Epidermal melanocyte (primary cell): ENCODE data around the gene ZP4.

Experiments used
- DNase-seq: peaks from one replicate; pipeline ENCODE4 v3.0.0; 2011; ENCODE audit warnings: low spot score; ENCODE audit not compliant: insufficient read length

ZP4 gene, protein sequence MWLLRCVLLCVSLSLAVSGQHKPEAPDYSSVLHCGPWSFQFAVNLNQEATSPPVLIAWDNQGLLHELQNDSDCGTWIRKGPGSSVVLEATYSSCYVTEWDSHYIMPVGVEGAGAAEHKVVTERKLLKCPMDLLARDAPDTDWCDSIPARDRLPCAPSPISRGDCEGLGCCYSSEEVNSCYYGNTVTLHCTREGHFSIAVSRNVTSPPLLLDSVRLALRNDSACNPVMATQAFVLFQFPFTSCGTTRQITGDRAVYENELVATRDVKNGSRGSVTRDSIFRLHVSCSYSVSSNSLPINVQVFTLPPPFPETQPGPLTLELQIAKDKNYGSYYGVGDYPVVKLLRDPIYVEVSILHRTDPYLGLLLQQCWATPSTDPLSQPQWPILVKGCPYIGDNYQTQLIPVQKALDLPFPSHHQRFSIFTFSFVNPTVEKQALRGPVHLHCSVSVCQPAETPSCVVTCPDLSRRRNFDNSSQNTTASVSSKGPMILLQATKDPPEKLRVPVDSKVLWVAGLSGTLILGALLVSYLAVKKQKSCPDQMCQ

DNA sequence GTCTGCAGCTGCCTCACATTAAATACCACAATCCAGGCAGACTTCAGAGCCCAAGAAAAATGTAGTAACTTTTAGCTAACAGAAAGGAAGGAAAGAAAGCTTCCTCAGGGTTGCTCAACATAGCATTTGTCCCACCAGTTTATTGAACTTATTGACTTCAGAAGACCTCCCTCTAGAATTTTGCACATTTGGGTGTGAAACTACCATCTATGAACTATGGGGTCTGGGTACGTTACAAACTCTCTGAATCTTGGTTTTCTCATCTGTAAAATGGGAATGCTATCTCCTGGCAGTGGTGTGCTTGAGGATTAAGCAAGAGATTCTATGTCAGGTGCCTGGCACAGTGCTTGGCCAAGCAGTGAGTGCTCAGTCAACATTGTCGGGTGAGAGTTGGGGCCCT is at the start of gene ZP4:
Gene ZP4 (minus strand): TSS at position 101 of the 400 bp plus-strand sequence. CDS start 287 bp downstream, outside the sequence.
- DNase-seq: no peak

DNA sequence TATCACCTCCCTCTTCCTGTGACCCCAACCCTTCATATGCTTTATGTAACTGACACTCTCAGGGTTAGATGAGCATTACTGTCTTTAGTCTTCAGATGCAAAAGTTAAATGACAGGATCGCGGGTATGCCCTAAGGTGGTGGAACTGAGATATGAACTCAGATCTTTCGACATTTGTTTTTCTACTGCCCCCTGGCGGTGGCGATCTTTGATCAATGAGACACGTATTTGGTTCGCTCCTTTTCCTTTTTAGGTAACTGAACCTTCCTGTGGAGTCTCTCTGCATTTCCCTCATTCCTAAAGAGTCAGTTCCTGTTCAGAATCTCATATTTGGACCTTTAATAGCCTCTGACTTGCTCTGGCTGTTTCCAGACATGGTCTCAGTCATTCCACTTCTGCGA is 47.8 kb upstream of the ZP4 start:
- no peak for DNase-seq

DNA sequence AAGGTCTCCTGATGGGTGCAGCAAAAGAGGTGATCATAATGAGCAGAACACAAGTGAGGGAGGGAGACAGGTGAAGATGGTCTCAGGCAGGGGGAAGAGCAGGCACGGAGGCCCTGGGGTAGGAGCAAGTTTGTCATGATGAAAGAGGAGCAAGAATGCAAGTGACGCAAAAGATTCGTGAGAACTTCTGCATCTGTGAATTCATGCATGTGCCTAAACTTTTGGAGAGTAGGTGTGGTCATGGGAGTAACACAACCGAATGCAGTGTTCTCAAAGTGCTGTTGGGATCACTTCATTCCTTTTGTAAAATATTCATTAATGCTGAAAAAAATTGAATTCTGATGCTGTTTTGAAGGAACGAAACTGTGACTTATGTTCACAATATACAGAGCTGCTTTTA is 47.3 kb upstream of the ZP4 start:
- DNase-seq: no peak

GRCh38 chr1:237932816-237933215 is 42.1 kb upstream of the ZP4 start:
- no peak for DNase-seq

- DNase-seq: no peak
These were observed 40.9 kb upstream of the ZP4 start for GRCh38 chr1:237931581-237931980.

DNA sequence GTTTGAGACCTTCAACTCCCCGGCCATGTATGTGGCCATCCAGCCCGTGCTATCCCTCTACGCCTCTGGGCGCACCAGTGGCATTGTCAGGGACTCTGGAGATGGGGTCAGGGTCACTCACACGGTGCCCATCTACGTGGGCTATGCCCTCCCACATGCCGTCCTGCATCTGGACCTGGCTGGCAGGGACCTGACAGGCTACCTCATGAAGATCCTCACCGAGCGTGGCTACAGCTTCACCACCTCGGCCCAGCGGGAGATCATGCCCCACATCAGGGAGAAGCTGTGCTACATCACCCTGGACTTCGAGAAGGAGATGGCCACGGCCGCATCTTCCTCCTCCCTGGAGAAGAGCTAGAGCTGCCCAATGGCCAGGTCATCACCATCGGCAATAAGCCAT is 36.5 kb upstream of the ZP4 start:
- DNase-seq: no peak

DNA sequence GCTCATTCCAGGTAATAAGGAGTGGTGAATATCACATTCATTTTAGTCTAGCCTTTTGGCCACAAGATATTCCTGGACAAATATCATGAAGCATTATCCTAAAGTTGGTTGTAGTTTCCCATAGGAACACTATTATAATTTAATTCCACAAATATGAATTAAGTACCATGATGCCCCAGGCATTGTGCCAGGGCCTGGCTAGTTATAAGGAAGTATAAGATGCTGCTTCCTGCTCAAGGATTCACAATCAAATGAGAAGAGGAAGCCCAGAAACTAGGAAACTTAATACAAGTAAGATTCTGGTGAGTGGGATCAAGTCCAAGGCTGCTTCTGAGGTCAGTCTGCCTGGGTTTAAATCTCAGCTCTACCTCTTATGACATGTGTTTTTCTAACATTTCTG is 30.6 kb upstream of the ZP4 start:
- DNase-seq: no peak

DNA sequence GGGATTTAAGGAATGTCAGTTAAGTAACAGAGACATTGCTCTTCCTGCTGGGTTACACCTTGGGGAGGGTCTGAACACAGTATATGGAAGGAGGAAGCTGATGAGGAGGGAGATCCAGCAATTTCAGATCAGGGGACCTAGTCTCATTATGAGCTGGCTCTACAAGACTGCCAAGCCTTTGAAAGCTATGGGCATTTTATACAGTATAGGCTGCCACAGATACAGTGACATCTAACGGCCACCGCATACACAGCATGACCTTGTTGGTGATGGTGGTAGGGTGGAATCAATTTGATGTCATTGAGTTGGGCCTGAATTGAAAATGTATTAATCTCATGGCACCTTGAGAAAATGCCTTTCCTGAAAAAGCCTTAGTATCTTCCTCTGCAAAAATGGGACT is 22.6 kb upstream of the ZP4 start:
- no peak for DNase-seq

GRCh38 chr1:237911911-237912310 is 21.2 kb upstream of the ZP4 start:
- no peak for DNase-seq

- DNase-seq: no peak
These were observed 20.1 kb upstream of the ZP4 start for GRCh38 chr1:237910834-237911233.

GRCh38 chr1:237903961-237904360 is 13.2 kb upstream of the ZP4 start:
- DNase-seq: no peak

- DNase-seq: no peak
These were observed 12.4 kb upstream of the ZP4 start for GRCh38 chr1:237902960-237903743.

GRCh38 chr1:237901299-237901934 is 10.7 kb upstream of the ZP4 start:
- DNase-seq: no peak

- no peak for DNase-seq
These were observed 4.9 kb upstream of the ZP4 start for GRCh38 chr1:237895630-237896029.

DNA sequence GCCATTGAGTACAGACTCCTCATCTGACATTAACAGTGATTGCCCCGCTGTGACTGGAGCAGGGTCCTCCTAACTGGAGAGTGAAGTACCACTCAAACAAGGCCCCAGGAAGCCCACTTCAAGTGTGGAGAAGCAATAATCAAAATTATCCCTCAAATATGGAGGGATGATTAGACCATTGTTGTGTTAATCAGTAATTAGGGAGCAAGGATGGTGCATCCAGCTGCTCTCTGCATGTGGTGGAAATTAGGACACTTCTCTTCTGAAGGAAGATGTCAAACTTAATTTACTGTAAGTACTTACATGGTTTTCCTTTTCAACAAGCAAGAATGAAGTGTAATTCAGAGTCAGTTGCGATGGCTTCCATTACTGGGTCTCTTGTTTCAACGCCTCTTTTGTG is 3.4 kb upstream of the ZP4 start:
- no peak for DNase-seq

GRCh38 chr1:237891979-237892378 is 1.3 kb upstream of the ZP4 start:
- no peak for DNase-seq

DNA sequence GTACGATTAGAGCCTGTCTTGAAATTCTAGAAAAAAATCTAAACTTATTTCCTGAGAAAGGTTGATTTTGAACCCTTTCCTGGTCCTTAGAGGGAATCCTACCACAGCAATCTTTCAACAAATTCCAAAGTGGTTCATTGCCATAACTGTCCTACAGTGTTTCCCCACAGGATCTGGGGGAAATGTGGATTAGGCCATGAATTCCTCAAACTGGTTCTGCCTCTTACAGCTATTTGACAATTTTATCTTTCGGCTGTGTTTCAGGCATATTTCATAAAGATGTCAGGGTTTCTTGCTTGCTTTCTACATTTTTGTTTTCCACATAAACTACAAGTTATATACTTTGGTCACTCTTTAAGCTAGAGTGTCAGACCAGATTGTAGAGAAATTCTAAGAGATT is 544 bp upstream of the ZP4 start:
- no peak for DNase-seq

DNA sequence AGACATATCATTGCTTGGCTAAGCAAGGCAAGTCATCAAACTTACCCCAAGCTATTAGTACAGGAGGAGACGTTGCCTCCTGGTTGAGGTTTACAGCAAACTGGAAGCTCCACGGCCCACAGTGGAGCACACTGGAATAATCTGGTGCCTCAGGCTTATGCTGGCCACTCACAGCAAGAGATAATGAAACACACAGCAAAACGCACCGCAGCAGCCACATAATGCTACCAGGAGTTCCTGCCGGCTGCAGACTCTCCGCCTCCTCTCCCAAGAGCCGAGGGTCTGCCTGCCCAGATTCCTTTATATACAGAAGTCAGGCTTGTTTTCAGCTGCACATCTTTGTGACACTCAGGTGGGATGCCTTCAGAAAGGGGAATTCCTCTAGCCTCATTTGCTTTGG is 306 bp downstream of the ZP4 start:
- DNase-seq: no peak

- DNase-seq: no peak
These were observed 2.6 kb downstream of the ZP4 start for GRCh38 chr1:237888143-237888542.

- DNase-seq: no peak
These were observed 3.2 kb downstream of the ZP4 start for GRCh38 chr1:237887542-237887941.

GRCh38 chr1:237884237-237884636 is 6.5 kb downstream of the ZP4 start:
- DNase-seq: no peak

- DNase-seq: no peak
These were observed 11.5 kb downstream of the ZP4 start for GRCh38 chr1:237879195-237879594.
